Measurements from ENCODE around the gene EPN3. TPM values are rescaled to one million over a fixed set of nuclear protein-coding genes. Genes with fewer than 3 reads are reported as not detected.

Gene EPN3
- total RNA-seq, 1 experiment from 2014 or later: 22.8 TPM

GRCh38 chr17:50537721-50538548 lies 5.4 kb downstream of the EPN3 start:
- Histone ChIP-seq H3K27ac (no peak overlapping the region), H3K9me3 (ENCODE audit: insufficient read depth, low read depth) (no peaks in the 10 kb centered on the region), H3K36me3 (ENCODE audit: low read depth) (peaks cover 4% of the 10 kb centered on the region; the same call in 1 of the 2 replicates), H3K9me2 (ENCODE audit: insufficient read depth) (no peaks in the 10 kb centered on the region), H3K4me3 (no peak overlapping the region), H3K4me2 (no peak overlapping the region), H2AFZ (no peak overlapping the region), H3K4me1 (replicated peaks; ENCODE audit: insufficient read depth) (peaks cover 29% of the 10 kb centered on the region), H3F3A (ENCODE audit: insufficient read depth, low read depth) (peaks cover 33% of the 10 kb centered on the region), H3K27me3 (ENCODE audit: insufficient read depth, low read depth) (no peaks in the 10 kb centered on the region), H4K20me1 (ENCODE audit: insufficient read depth) (no peaks in the 10 kb centered on the region; the same call in none of the 2 replicates), H3K79me2 (ENCODE audit: low read depth) (peaks cover 26% of the 10 kb centered on the region)
- POLR2A ChIA-PET (ENCODE audit: unreplicated experiment): no interaction called here
- intact Hi-C loops (cut with micrococcal nuclease; ENCODE audit: unreplicated experiment): no loop called here
- BruUV-seq (replicated peaks): no TSS peak
- DNase-seq: no peak
- TF ChIP-seq CTCF (conservative IDR thresholded peaks at IDR 0.05): no peak
- no peak for TF ChIP-seq EZH2 (IDR thresholded peaks at IDR 0.05; ENCODE audit: low read depth)
- CTCF ChIA-PET: no interaction called here

- no peaks in the 10 kb centered on the region for H3K9me2 ChIP-seq (ENCODE audit: insufficient read depth)
- H3K4me2 ChIP-seq: no peak overlapping the region
- H3F3A ChIP-seq (ENCODE audit: insufficient read depth, low read depth): peaks cover 28% of the 10 kb centered on the region
- H3K36me3 ChIP-seq (ENCODE audit: low read depth): peaks cover 4% of the 10 kb centered on the region; the same call in 1 of the 2 replicates
- peaks cover 23% of the 10 kb centered on the region for H3K4me1 ChIP-seq (replicated peaks; ENCODE audit: insufficient read depth)
- no peak overlapping the region for H3K4me3 ChIP-seq
- CTCF ChIA-PET: no interaction called here
- H3K79me2 ChIP-seq (ENCODE audit: low read depth): peaks cover 18% of the 10 kb centered on the region
- POLR2A ChIA-PET (ENCODE audit: unreplicated experiment): no interaction called here
- DNase-seq: no peak
- H3K27me3 ChIP-seq (ENCODE audit: insufficient read depth, low read depth): no peaks in the 10 kb centered on the region
- no peak overlapping the region for H2AFZ ChIP-seq
- TF ChIP-seq CTCF (conservative IDR thresholded peaks at IDR 0.05) (no peak), EZH2 (IDR thresholded peaks at IDR 0.05; ENCODE audit: low read depth) (no peak)
- intact Hi-C loops (cut with micrococcal nuclease; ENCODE audit: unreplicated experiment): no loop called here
- H4K20me1 ChIP-seq (ENCODE audit: insufficient read depth): no peaks in the 10 kb centered on the region; the same call in none of the 2 replicates
- H3K27ac ChIP-seq: no peak overlapping the region
- no peaks in the 10 kb centered on the region for H3K9me3 ChIP-seq (ENCODE audit: insufficient read depth, low read depth)
- BruUV-seq (replicated peaks): no TSS peak
Observed at GRCh38 chr17:50538549-50539410, 6.2 kb downstream of the EPN3 start.

GRCh38 chr17:50539762-50540559 lies 7.4 kb downstream of the EPN3 start:
- peak in 1 of 2 experiments; percentile 53 for DNase-seq
- Histone ChIP-seq H2AFZ (no peak overlapping the region), H3K27ac (no peak overlapping the region), H3K4me2 (no peak overlapping the region), H3K4me3 (no peak overlapping the region), H3K9me2 (ENCODE audit: insufficient read depth) (no peaks in the 10 kb centered on the region), H4K20me1 (ENCODE audit: insufficient read depth) (no peaks in the 10 kb centered on the region; the same call in none of the 2 replicates), H3F3A (ENCODE audit: insufficient read depth, low read depth) (peaks cover 24% of the 10 kb centered on the region; the same call in 1 of the 2 replicates), H3K36me3 (ENCODE audit: low read depth) (peaks cover 4% of the 10 kb centered on the region; the same call in 1 of the 2 replicates), H3K9me3 (ENCODE audit: insufficient read depth, low read depth) (no peaks in the 10 kb centered on the region), H3K27me3 (ENCODE audit: insufficient read depth, low read depth) (no peaks in the 10 kb centered on the region), H3K4me1 (replicated peaks; ENCODE audit: insufficient read depth) (peaks cover 12% of the 10 kb centered on the region), H3K79me2 (ENCODE audit: low read depth) (peaks cover 12% of the 10 kb centered on the region)
- CTCF ChIA-PET: no interaction called here
- no TSS peak for BruUV-seq (replicated peaks)
- POLR2A ChIA-PET (ENCODE audit: unreplicated experiment): no interaction called here
- TF ChIP-seq EZH2 (IDR thresholded peaks at IDR 0.05; ENCODE audit: low read depth): no peak
- no peak for TF ChIP-seq CTCF (conservative IDR thresholded peaks at IDR 0.05)
- intact Hi-C loops (cut with micrococcal nuclease; ENCODE audit: unreplicated experiment): loop anchor here (10.0 kb wide), 1 partner anchor 415 kb away; no protein-coding TSS in a partner anchor
